ENCODE measurements around the gene KIRREL3. TPM values are rescaled to one million over a fixed set of nuclear protein-coding genes. Genes with fewer than 3 reads are reported as not detected.

KIRREL3 gene
- total RNA-seq, 1 donor from 2014 or later, result under 0.01 TPM

DNA sequence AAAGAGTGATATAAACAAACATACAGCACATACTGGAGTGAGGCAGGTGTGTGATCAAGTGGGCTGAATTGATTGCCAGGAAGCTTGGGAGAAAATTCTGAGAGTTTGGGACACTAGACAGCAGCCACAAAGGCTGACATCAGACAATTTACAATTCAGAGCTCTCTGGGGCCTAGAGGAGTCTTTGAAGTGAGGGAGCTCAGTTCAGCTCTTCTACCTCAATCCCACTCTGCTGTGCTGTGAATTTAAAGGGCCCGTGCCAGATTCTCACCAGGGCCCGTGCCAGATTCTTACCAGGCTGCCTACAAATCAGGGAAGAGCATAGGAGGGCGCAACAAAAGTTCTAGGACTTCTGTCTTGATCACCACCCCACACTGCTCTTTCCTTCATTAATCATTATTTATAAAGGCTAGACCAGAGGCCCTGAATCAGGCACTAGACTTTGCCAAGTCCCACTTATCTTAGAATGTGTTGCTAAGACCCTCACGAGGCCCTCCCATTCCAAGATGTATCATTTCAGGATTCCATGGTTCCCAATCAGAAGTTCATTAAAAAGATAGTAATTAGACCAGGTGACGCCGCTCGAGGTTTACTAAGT lies 112.4 kb downstream of the KIRREL3 start:
- no peak overlapping the region for H3K27ac ChIP-seq (ENCODE audit: low read depth, low read length)
- peaks cover 0 to 2% (median 0%) of the 10 kb centered on the region in 3 donors for H3K4me1 ChIP-seq (ENCODE audit: control insufficient read depth in 3 of 3, insufficient read depth in 3 of 3, low read length in 3 of 3)
- H3K9me3 ChIP-seq (ENCODE audit: control insufficient read depth in 3 of 3, low read length in 3 of 3), result no peaks in the 10 kb centered on the region
- H3K27me3 ChIP-seq (ENCODE audit: control insufficient read depth in 3 of 3, insufficient read depth in 3 of 3, low read length in 3 of 3), result peaks cover 0 to 4% (median 0%) of the 10 kb centered on the region in 3 donors
- no peak overlapping the region for H3K4me3 ChIP-seq (ENCODE audit: low read length in 3 of 3)
- H3K36me3 ChIP-seq (ENCODE audit: control insufficient read depth in 3 of 3, insufficient read depth in 3 of 3, low read length in 3 of 3), result no peaks in the 10 kb centered on the region
- H3K9ac ChIP-seq (ENCODE audit: low read depth in 1 of 3, low read length in 3 of 3), result no peak overlapping the region

DNA sequence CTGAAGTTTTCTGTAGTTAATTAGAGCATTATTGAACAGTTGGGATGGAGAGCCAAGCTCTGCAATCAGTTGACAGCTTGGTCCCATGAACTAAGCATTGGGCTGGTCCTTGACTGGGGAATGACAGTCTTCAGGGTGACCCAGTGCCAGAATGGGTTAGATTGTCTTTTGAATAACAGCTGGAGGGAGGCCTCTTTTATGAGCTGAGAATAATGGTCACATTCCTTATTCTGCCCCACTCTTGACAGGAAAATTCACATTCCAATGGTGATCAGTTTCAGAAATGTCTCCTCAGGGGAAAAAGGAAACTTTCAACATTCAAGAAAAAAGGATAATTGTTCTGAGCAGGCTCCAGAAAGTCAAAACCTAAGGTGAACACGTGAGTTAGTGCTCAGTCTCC lies 113.9 kb downstream of the KIRREL3 start:
- no peak overlapping the region for H3K4me3 ChIP-seq (ENCODE audit: low read length in 3 of 3)
- peaks cover 0 to 2% (median 0%) of the 10 kb centered on the region in 3 donors for H3K4me1 ChIP-seq (ENCODE audit: control insufficient read depth in 3 of 3, insufficient read depth in 3 of 3, low read length in 3 of 3)
- H3K9ac ChIP-seq (ENCODE audit: low read depth in 1 of 3, low read length in 3 of 3), result no peak overlapping the region
- no peak overlapping the region for H3K27ac ChIP-seq (ENCODE audit: low read depth, low read length)
- H3K36me3 ChIP-seq (ENCODE audit: control insufficient read depth in 3 of 3, insufficient read depth in 3 of 3, low read length in 3 of 3), result no peaks in the 10 kb centered on the region
- peaks cover 0 to 4% (median 3%) of the 10 kb centered on the region in 3 donors for H3K27me3 ChIP-seq (ENCODE audit: control insufficient read depth in 3 of 3, insufficient read depth in 3 of 3, low read length in 3 of 3)
- H3K9me3 ChIP-seq (ENCODE audit: control insufficient read depth in 3 of 3, low read length in 3 of 3), result no peaks in the 10 kb centered on the region

DNA sequence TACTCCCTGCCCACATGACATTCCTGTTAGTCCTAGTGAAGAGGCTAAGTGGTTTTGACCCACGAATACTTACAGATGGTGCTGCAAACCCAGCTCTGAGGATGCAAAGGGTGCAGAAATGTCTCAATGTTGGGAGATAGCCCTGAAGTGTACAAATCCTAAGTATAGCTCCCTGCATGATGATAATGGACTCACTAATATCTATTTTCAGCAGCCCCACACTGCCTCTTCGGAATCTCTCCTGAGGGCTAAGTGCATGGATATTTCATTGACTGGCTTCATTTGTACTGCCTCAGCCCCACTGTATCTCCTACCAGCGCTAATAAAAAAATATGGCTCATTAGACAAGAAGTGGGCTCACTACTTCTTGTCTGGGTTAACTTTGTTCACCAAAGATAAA lies 114.5 kb downstream of the KIRREL3 start:
- no peaks in the 10 kb centered on the region for H3K36me3 ChIP-seq (ENCODE audit: control insufficient read depth in 3 of 3, insufficient read depth in 3 of 3, low read length in 3 of 3)
- H3K4me1 ChIP-seq (ENCODE audit: control insufficient read depth in 3 of 3, insufficient read depth in 3 of 3, low read length in 3 of 3), result no peaks in the 10 kb centered on the region
- H3K9me3 ChIP-seq (ENCODE audit: control insufficient read depth in 3 of 3, low read length in 3 of 3), result no peaks in the 10 kb centered on the region
- H3K27ac ChIP-seq (ENCODE audit: low read depth, low read length), result no peak overlapping the region
- H3K4me3 ChIP-seq (ENCODE audit: low read length in 3 of 3), result no peak overlapping the region
- peaks cover 0 to 4% (median 3%) of the 10 kb centered on the region in 3 donors for H3K27me3 ChIP-seq (ENCODE audit: control insufficient read depth in 3 of 3, insufficient read depth in 3 of 3, low read length in 3 of 3)
- H3K9ac ChIP-seq (ENCODE audit: low read depth in 1 of 3, low read length in 3 of 3), result no peak overlapping the region

DNA sequence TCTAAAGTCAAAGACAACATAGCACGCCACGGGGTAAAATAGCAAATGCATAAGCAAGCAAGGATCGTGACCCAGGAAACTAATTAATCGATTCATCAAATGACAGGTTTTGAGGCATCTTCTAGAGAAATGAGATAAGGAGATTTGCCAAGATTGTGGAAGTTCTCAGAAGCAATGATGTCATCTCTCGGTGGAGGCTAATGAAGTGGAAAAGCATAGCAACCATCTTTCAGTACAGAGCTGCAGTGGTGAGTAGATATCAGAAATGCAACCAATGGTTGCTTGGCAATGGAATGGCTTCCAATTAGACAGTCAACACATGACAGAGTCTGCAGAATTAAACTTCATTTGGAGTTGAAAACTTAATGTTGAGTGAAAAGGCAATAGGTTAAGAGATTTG lies 116.0 kb downstream of the KIRREL3 start:
- H3K9me3 ChIP-seq (ENCODE audit: control insufficient read depth in 3 of 3, low read length in 3 of 3), result no peaks in the 10 kb centered on the region
- no peaks in the 10 kb centered on the region for H3K36me3 ChIP-seq (ENCODE audit: control insufficient read depth in 3 of 3, insufficient read depth in 3 of 3, low read length in 3 of 3)
- no peak overlapping the region for H3K4me3 ChIP-seq (ENCODE audit: low read length in 3 of 3)
- H3K27me3 ChIP-seq (ENCODE audit: control insufficient read depth in 3 of 3, insufficient read depth in 3 of 3, low read length in 3 of 3), result peaks cover 0 to 4% (median 3%) of the 10 kb centered on the region in 3 donors
- no peaks in the 10 kb centered on the region for H3K4me1 ChIP-seq (ENCODE audit: control insufficient read depth in 3 of 3, insufficient read depth in 3 of 3, low read length in 3 of 3)
- H3K27ac ChIP-seq (ENCODE audit: low read depth, low read length), result no peak overlapping the region
- no peak overlapping the region for H3K9ac ChIP-seq (ENCODE audit: low read depth in 1 of 3, low read length in 3 of 3)

DNA sequence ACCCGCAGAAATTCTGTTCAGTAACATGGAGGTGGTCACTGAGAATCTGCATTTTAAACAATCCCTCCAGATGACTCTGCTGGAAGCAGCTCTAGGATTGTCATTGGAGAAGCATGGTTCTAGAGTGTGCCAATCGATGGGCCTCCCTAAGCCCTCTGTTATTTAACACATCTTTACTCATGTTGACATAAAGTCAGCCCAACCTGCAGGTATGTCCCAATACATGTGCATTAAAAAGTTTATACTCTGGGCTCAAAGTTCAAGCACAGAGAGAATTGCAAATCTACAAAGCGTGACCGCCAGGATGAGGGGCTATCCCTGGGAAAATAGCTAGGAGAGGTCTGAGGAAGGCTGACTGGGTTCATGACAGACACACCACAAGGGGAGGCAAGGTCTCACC lies 116.4 kb downstream of the KIRREL3 start:
- H3K4me1 ChIP-seq (ENCODE audit: control insufficient read depth in 3 of 3, insufficient read depth in 3 of 3, low read length in 3 of 3), result no peaks in the 10 kb centered on the region
- no peaks in the 10 kb centered on the region for H3K36me3 ChIP-seq (ENCODE audit: control insufficient read depth in 3 of 3, insufficient read depth in 3 of 3, low read length in 3 of 3)
- H3K9ac ChIP-seq (ENCODE audit: low read depth in 1 of 3, low read length in 3 of 3), result no peak overlapping the region
- no peaks in the 10 kb centered on the region for H3K9me3 ChIP-seq (ENCODE audit: control insufficient read depth in 3 of 3, low read length in 3 of 3)
- H3K4me3 ChIP-seq (ENCODE audit: low read length in 3 of 3), result no peak overlapping the region
- peaks cover 0 to 4% (median 3%) of the 10 kb centered on the region in 3 donors for H3K27me3 ChIP-seq (ENCODE audit: control insufficient read depth in 3 of 3, insufficient read depth in 3 of 3, low read length in 3 of 3)
- no peak overlapping the region for H3K27ac ChIP-seq (ENCODE audit: low read depth, low read length)

DNA sequence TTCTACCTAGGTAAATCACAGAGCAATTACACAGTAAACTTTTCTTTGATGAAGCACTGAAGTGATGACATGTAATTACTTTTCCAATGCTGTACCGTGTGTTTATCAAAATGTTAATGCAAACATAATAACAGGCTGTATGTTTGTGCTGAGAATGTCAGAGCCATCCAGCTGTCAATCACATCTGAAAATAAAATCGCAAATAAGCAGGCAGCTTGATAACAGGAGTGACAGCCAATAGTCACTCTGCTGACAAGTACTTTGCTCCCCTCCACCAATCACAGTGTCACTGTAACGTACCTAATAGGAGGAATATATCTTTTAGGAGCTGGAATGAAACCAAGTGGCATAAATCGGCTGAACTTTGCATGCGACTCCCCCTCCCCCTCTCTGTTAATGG lies 119.7 kb downstream of the KIRREL3 start:
- Histone ChIP-seq H3K9ac (ENCODE audit: low read depth in 1 of 3, low read length in 3 of 3) (no peak overlapping the region), H3K27ac (ENCODE audit: low read depth, low read length) (no peak overlapping the region), H3K4me1 (ENCODE audit: control insufficient read depth in 3 of 3, insufficient read depth in 3 of 3, low read length in 3 of 3) (no peaks in the 10 kb centered on the region), H3K4me3 (ENCODE audit: low read length in 3 of 3) (no peak overlapping the region), H3K27me3 (ENCODE audit: control insufficient read depth in 3 of 3, insufficient read depth in 3 of 3, low read length in 3 of 3) (peaks cover 0 to 7% (median 7%) of the 10 kb centered on the region in 3 donors), H3K36me3 (ENCODE audit: control insufficient read depth in 3 of 3, insufficient read depth in 3 of 3, low read length in 3 of 3) (no peaks in the 10 kb centered on the region), H3K9me3 (ENCODE audit: control insufficient read depth in 3 of 3, low read length in 3 of 3) (no peaks in the 10 kb centered on the region)

DNA sequence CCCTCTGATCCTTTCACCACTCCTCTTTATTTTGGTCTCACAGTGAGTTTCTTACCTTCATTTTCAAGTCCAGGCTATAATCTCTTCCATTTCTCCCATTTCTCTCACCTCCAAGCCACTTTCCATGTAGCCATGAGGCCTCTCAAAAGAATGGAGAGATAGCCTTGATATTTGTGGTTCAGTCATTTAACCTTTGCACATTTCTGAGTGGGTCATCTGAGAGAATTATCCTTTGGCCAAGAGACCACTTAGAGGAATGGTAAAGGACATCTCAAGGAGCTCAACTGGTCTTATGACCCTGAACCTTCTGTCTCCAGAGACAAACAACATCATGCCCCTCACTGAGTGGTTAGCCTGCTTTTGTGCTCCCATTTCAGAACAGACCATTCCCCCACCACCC lies 121.1 kb downstream of the KIRREL3 start:
- no peak overlapping the region for H3K9ac ChIP-seq (ENCODE audit: low read depth in 1 of 3, low read length in 3 of 3)
- peaks cover 0 to 12% (median 7%) of the 10 kb centered on the region in 3 donors for H3K27me3 ChIP-seq (ENCODE audit: control insufficient read depth in 3 of 3, insufficient read depth in 3 of 3, low read length in 3 of 3)
- no peaks in the 10 kb centered on the region for H3K4me1 ChIP-seq (ENCODE audit: control insufficient read depth in 3 of 3, insufficient read depth in 3 of 3, low read length in 3 of 3)
- no peaks in the 10 kb centered on the region for H3K36me3 ChIP-seq (ENCODE audit: control insufficient read depth in 3 of 3, insufficient read depth in 3 of 3, low read length in 3 of 3)
- no peaks in the 10 kb centered on the region for H3K9me3 ChIP-seq (ENCODE audit: control insufficient read depth in 3 of 3, low read length in 3 of 3)
- H3K27ac ChIP-seq (ENCODE audit: low read depth, low read length), result no peak overlapping the region
- no peak overlapping the region for H3K4me3 ChIP-seq (ENCODE audit: low read length in 3 of 3)

DNA sequence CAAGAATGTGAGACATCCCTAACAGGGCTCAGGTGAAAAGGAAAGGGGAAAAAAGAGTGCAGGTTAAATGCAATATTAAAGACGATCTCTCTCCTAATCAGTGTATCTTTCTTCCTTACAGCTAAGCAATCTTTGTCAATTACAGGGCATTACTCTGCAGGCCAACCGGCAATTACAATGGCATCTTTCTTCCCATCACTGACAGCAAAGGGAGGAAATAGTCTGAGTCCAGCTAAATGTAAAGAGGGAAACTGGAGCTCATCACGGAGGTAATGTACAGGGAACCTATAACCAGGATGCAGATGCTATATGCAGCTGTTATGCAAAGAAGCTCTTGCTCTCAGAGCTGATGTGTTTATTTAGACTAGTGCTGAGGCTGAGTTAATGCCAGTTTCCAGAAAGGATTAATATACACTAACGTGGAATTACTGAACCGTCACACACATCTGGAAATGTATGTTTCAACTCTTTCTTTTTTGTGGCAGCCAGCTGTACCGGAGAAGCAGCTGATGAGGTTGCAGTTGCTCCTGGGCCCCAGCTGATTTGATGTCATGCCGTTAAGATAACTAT lies 121.6 kb downstream of the KIRREL3 start:
- H3K4me3 ChIP-seq (ENCODE audit: low read length in 3 of 3), result no peak overlapping the region
- H3K4me1 ChIP-seq (ENCODE audit: control insufficient read depth in 3 of 3, insufficient read depth in 3 of 3, low read length in 3 of 3), result no peaks in the 10 kb centered on the region
- H3K9me3 ChIP-seq (ENCODE audit: control insufficient read depth in 3 of 3, low read length in 3 of 3), result no peaks in the 10 kb centered on the region
- H3K27ac ChIP-seq (ENCODE audit: low read depth, low read length), result no peak overlapping the region
- peaks cover 0 to 12% (median 7%) of the 10 kb centered on the region in 3 donors for H3K27me3 ChIP-seq (ENCODE audit: control insufficient read depth in 3 of 3, insufficient read depth in 3 of 3, low read length in 3 of 3)
- no peak overlapping the region for H3K9ac ChIP-seq (ENCODE audit: low read depth in 1 of 3, low read length in 3 of 3)
- no peaks in the 10 kb centered on the region for H3K36me3 ChIP-seq (ENCODE audit: control insufficient read depth in 3 of 3, insufficient read depth in 3 of 3, low read length in 3 of 3)

DNA sequence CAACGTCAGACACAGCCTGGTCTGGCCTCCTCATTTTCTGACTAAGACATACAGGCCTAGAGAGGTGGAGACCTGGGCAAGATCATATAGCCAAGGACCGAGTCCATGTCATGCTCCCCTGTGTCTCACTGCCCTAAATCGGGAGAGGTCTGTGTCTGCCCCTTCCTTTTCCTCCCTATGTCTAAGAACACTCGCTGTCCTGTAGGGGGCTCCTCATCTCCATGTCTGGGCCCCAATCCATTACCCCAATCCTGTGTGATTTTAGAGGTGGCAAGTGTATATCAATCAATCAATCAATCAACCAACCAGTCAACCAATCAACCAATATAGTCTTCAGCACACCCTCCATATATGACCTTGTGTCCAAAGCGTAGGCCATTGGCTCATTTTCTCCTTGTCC lies 125.7 kb downstream of the KIRREL3 start:
- H3K9me3 ChIP-seq (ENCODE audit: control insufficient read depth in 3 of 3, low read length in 3 of 3), result no peaks in the 10 kb centered on the region
- H3K27ac ChIP-seq (ENCODE audit: low read depth, low read length), result no peak overlapping the region
- H3K27me3 ChIP-seq (ENCODE audit: control insufficient read depth in 3 of 3, insufficient read depth in 3 of 3, low read length in 3 of 3), result peaks cover 0 to 12% (median 4%) of the 10 kb centered on the region in 3 donors
- H3K4me1 ChIP-seq (ENCODE audit: control insufficient read depth in 3 of 3, insufficient read depth in 3 of 3, low read length in 3 of 3), result no peaks in the 10 kb centered on the region
- H3K36me3 ChIP-seq (ENCODE audit: control insufficient read depth in 3 of 3, insufficient read depth in 3 of 3, low read length in 3 of 3), result no peaks in the 10 kb centered on the region
- H3K4me3 ChIP-seq (ENCODE audit: low read length in 3 of 3), result no peak overlapping the region
- no peak overlapping the region for H3K9ac ChIP-seq (ENCODE audit: low read depth in 1 of 3, low read length in 3 of 3)

DNA sequence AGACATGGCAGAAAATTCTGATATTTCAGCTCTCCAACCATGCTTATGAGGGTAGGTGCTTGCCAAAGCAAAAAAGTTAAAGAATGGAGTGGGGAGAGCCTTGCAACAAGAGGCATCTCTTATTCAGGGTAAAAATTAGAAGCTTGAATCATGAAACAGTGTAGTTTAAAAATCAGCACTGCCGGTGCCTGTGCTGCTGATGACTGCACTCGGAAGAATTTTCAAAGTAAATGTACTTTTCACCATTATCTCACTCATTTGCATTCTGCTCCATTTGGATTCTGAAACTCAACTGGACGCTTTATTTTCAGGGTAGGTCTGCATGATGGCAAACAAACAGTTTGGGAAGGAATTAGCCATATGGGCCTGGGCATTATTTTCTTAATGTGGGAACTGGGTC lies 126.3 kb downstream of the KIRREL3 start:
- H3K9ac ChIP-seq (ENCODE audit: low read depth in 1 of 3, low read length in 3 of 3), result no peak overlapping the region
- no peaks in the 10 kb centered on the region for H3K4me1 ChIP-seq (ENCODE audit: control insufficient read depth in 3 of 3, insufficient read depth in 3 of 3, low read length in 3 of 3)
- H3K4me3 ChIP-seq (ENCODE audit: low read length in 3 of 3), result no peak overlapping the region
- no peaks in the 10 kb centered on the region for H3K9me3 ChIP-seq (ENCODE audit: control insufficient read depth in 3 of 3, low read length in 3 of 3)
- no peaks in the 10 kb centered on the region for H3K36me3 ChIP-seq (ENCODE audit: control insufficient read depth in 3 of 3, insufficient read depth in 3 of 3, low read length in 3 of 3)
- peaks cover 0 to 12% (median 4%) of the 10 kb centered on the region in 3 donors for H3K27me3 ChIP-seq (ENCODE audit: control insufficient read depth in 3 of 3, insufficient read depth in 3 of 3, low read length in 3 of 3)
- no peak overlapping the region for H3K27ac ChIP-seq (ENCODE audit: low read depth, low read length)
